ENCODE data around the gene SERGEF.

DNA sequence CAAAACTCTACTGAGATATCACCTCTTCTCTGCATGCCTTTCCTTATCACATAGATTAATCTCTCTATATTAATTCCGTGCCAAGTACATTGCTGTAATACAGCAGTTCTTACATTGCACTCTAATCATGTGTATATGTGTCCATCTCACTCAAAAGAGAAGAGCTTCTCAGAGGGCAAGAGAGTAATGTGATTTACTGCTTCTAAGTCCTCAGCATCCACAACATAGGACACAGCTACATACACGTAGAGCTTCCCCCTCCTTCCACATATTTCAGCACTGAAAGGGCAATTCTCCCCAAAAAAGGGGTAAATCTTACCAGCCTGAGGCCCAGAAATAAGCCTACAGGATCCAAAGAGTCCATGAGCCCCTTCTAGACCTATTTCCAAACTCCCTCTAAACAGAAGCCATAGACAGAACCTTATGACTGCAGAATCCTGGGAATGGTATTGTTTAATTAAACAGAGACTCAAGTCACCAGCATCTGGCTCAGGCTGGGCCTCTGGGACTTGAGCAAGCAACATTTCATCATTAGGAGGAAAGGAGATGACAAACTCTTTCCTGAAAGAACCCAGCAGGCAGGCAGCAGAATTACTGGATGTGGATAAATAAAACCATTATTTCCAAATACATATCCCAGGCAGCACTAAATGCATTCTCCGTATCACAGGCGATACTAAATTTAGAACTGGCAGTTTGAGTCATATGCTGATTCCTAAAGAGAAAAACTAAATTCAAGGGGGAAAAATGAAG, 191.0 kb downstream of the SERGEF start:
- TF ChIP-seq YY1 (IDR thresholded peaks at IDR 0.05; ENCODE audit: insufficient read depth, insufficient read length) (no peak), ZNF274 (IDR thresholded peaks at IDR 0.05; ENCODE audit: low read depth, low read length) (no peak)

Data from NT2/D1 (cell line).